IPS DF 6.9 (cell line): Measurements from ENCODE around the gene GRIN2D.

Experiments
- DNase-seq: peaks from one replicate; pipeline ENCODE4 v3.0.0-alpha.2; 2013; ENCODE audit warnings: low read depth, low spot score
- H3K27ac ChIP-seq: one replicate; pipeline ENCODE4 v1.5.1; 2013; ENCODE audit warnings: low read length, control low read depth
- H3K27me3 ChIP-seq: 2 replicates; pipeline ENCODE4 v1.6.1; 2013; ENCODE audit warnings: mild to moderate bottlenecking, low read length; ENCODE audit not compliant: control insufficient read depth, insufficient read depth
- H3K36me3 ChIP-seq: 2 replicates; pipeline ENCODE4 v1.6.1; 2013; ENCODE audit warnings: low read length; ENCODE audit not compliant: control insufficient read depth, insufficient read depth
- H3K4me1 ChIP-seq: 2 replicates; pipeline ENCODE4 v1.6.1; 2013; ENCODE audit warnings: low read length; ENCODE audit not compliant: control insufficient read depth, insufficient read depth
- H3K4me3 ChIP-seq: 2 replicates; pipeline ENCODE4 v1.5.1; 2013; ENCODE audit warnings: mild to moderate bottlenecking, low read length
- H3K9me3 ChIP-seq: 2 replicates; pipeline ENCODE4 v1.6.1; 2013; ENCODE audit warnings: low read length, inconsistent platforms; ENCODE audit not compliant: control insufficient read depth, insufficient read depth
- WGBS: extraction: QIAGEN DNeasy Blood & Tissue Kit; methylation state at CpG from one replicate; pipeline ENCODE4 v1.1.7; 2013; ENCODE audit warnings: mixed read lengths, missing lambda C conversion rate; ENCODE audit not compliant: insufficient read length, insufficient coverage; 5-methylcytosine and 5-hydroxymethylcytosine counted together

Gene GRIN2D

GRCh38 chr19:48441360-48442050 is 48.0 kb downstream of the GRIN2D start:
- WGBS = no CpG with 5 or more reads among the region's 20 CpGs
- Histone ChIP-seq H3K27me3 (no peaks in the 10 kb centered on the region), H3K4me3 (no peak overlapping the region), H3K9me3 (no peaks in the 10 kb centered on the region), H3K27ac (no peak overlapping the region), H3K36me3 (peaks cover 2% of the 10 kb centered on the region; the same call in 1 of the 2 replicates), H3K4me1 (peaks cover 3% of the 10 kb centered on the region)
- no peak for DNase-seq

GRCh38 chr19:48442116-48443035 is 48.9 kb downstream of the GRIN2D start:
- WGBS = no CpG with 5 or more reads among the region's 94 CpGs
- Histone ChIP-seq H3K27ac (no peak overlapping the region), H3K4me1 (peaks cover 3% of the 10 kb centered on the region), H3K36me3 (peaks cover 2% of the 10 kb centered on the region; the same call in 1 of the 2 replicates), H3K9me3 (no peaks in the 10 kb centered on the region), H3K27me3 (no peaks in the 10 kb centered on the region), H3K4me3 (no peak overlapping the region)
- DNase-seq = no peak

- Histone ChIP-seq H3K9me3 (no peaks in the 10 kb centered on the region), H3K27me3 (no peaks in the 10 kb centered on the region), H3K4me1 (peaks cover 3% of the 10 kb centered on the region), H3K36me3 (peaks cover 4% of the 10 kb centered on the region; the same call in 1 of the 2 replicates), H3K27ac (no peak overlapping the region), H3K4me3 (peak overlapping the region; percentile 19)
- no peak for DNase-seq
- no CpG with 5 or more reads among the region's 60 CpGs for WGBS
Measured at GRCh38 chr19:48443256-48443655, 49.8 kb downstream of the GRIN2D start.
